ENCODE data around the gene SERPINA3. TPM values are rescaled to one million over a fixed set of nuclear protein-coding genes. Genes with fewer than 3 reads are reported as not detected.

The SERPINA3 gene
- total and polyA plus RNA-seq, 8 donors = 1,011 to 4,136 (median 2,518) TPM

DNA sequence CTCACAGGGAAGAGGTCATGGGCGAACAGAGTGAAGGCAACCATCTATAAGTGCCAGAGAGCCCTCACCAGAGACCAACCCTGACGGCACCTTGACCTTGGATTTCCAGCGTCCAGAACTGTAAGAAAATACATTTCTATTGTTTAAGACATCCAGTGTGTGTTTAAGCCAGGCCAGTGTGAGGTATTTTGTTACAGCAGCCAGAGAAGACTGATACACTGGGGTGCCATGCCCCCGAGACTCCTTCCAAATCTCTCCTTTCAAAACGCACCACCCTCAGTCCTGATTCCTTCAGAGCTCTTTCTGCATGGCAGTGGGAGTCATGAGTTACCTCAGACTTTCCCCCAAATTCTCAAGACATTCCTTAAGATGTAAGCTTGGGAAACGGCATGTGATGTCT lies 33.5 kb upstream of the SERPINA3 start:
- no peak for DNase-seq
- TF ChIP-seq, protein P1, sequence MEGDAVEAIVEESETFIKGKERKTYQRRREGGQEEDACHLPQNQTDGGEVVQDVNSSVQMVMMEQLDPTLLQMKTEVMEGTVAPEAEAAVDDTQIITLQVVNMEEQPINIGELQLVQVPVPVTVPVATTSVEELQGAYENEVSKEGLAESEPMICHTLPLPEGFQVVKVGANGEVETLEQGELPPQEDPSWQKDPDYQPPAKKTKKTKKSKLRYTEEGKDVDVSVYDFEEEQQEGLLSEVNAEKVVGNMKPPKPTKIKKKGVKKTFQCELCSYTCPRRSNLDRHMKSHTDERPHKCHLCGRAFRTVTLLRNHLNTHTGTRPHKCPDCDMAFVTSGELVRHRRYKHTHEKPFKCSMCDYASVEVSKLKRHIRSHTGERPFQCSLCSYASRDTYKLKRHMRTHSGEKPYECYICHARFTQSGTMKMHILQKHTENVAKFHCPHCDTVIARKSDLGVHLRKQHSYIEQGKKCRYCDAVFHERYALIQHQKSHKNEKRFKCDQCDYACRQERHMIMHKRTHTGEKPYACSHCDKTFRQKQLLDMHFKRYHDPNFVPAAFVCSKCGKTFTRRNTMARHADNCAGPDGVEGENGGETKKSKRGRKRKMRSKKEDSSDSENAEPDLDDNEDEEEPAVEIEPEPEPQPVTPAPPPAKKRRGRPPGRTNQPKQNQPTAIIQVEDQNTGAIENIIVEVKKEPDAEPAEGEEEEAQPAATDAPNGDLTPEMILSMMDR (IDR thresholded peaks at IDR 0.05) = no peak
- Histone ChIP-seq H3K4me1 (peaks cover 23 to 43% (median 24%) of the 10 kb centered on the region in 3 donors), H3K36me3 (no peaks in the 10 kb centered on the region), H3K4me3 (no peak overlapping the region), H3K27ac (no peak overlapping the region), H3K27me3 (no peaks in the 10 kb centered on the region), H3K9me3 (no peaks in the 10 kb centered on the region)
- no peak for ATAC-seq
- 84% methylated on average over 6 of the region's 6 CpGs for WGBS, 2 donors
- no peak for FAIRE-seq
- intact Hi-C loops (cut with DNase I) = no loop called here

DNA sequence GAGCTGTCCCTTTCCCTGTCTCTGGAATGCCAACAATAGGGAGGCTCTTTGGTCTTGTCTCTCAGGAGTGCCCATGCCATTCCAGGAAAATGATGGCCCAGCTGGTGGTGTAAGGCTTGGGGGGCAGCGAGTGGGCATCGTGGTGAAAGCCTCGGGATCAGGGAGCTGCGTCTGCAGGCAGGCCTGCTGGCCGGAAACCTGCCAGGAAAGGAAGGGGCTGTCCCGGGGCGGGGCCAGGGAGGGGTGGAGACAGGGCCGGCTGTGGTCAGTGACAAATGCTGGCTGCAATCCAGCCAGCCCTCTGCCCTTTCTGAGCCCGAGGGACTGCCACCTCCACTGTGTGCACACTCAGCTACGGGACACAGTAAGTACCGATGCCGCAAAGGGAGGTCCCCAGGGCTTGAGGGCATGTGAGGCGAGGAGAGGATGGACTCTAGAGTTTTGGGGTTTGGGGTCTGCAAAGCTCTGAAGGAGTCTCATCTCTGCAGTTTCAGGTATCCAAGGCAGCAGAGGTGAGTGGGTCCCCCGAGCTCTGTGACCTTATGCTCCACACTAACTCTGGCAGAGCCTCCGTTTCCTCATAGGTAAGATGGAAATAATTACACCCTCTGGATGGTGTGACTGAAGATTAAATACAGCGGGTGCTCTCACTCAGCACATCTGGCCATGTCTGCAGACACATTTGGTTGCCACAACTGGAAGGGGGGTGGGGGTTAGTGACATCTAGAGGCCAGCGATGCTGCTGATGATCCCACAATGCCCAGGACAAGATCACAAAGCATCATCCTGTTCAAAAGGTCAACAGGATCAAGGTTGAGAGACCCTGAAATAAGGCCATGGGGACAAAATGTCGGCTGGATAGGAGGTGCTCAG lies 30.8 kb upstream of the SERPINA3 start, which contains the start of gene SERPINA5:
TSS of gene SERPINA5 (plus strand) at position 300 of the 873 bp plus-strand sequence. CDS start 5,937 bp downstream, outside the sequence.
- H3K27me3 ChIP-seq = no peaks in the 10 kb centered on the region
- ATAC-seq (peak; percentile 72 to 79 (median 78)), FAIRE-seq (no peak), DNase-seq (peak; percentile 78 to 91 (median 85))
- intact Hi-C loops (cut with DNase I) = no loop called here
- peak within 1 kb of the TSS in 3 of 4 donors; percentile 0 to 35 (median 32) for H3K4me3 ChIP-seq
- TF ChIP-seq, protein P1 (IDR thresholded peaks at IDR 0.05) = no peak
- 35 to 37% methylated on average over 18 of the region's 18 CpGs for WGBS, 2 donors
- peaks cover 4 to 26% (median 16%) of the 10 kb centered on the region in 3 donors for H3K4me1 ChIP-seq
- H3K36me3 ChIP-seq = no peaks in the 10 kb centered on the region
- no peaks in the 10 kb centered on the region for H3K9me3 ChIP-seq
- peak within 1 kb of the TSS; percentile 20 to 73 (median 70) for H3K27ac ChIP-seq

DNA sequence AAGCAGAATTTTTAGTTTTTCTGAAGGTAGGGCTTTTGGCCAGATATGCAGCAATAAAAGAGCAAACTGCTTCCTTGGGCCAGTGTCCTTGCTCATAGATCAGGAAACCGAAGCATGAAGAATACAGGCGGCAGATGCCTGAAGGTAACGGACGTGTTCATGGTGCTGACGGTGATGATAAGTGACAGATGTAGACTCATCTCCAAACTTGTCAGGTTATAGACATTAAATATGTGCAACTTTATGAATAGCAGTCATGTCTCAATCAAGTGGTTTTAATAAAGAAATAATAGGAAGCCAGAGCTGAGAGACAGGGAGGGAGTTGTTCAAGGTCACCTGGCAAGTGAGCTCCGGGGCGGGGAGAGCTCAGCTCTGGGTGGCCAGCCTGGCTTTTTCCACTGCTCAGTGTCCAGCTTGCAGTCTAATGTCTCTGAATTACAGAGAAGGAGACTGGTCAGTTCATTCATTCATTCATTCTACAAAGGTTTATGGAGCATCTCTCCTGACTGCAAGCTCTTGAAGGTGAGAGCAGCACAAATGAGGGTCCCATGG lies 29.9 kb upstream of the SERPINA3 start:
- peak in 3 of 6 donors; percentile 49 to 80 (median 51) for DNase-seq
- Histone ChIP-seq H3K27me3 (no peaks in the 10 kb centered on the region), H3K4me1 (peaks cover under 1 to 26% (median 14%) of the 10 kb centered on the region in 3 donors), H3K4me3 (peak overlapping the region in 3 of 4 donors; percentile 0 to 35 (median 32)), H3K9me3 (no peaks in the 10 kb centered on the region), H3K36me3 (no peaks in the 10 kb centered on the region), H3K27ac (peak overlapping the region; percentile 20 to 73 (median 70))
- peak; percentile 68 to 88 (median 82) for ATAC-seq
- TF ChIP-seq, protein P1 (IDR thresholded peaks at IDR 0.05) = no peak
- intact Hi-C loops (cut with DNase I) = no loop called here
- FAIRE-seq = no peak
- 13 to 21% methylated on average over 7 of the region's 7 CpGs for WGBS, 2 donors

DNA sequence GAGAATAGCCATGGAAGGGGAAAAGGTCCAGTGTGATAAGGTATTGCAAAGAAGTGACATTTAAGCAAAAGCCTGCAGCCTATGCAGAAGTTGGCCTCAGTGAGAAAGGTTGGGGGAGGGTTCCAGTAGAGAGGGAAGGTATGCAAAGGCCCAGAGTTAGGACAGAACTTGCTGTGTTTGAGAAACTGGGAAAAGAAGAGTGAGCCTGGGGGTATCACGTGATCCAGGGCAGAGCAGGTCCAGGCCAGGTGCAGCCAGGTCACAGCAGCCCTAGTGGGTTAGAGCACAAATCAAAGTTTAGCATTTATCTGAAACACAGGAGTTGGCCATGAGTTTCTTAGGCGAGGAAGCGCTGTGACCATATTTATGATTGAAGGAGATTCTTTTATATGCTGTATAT lies 29.3 kb upstream of the SERPINA3 start:
- Histone ChIP-seq H3K27ac (peak overlapping the region in 3 of 4 donors; percentile 34 to 73 (median 72)), H3K4me3 (peak overlapping the region in 2 of 4 donors; percentile 32 to 35), H3K36me3 (no peaks in the 10 kb centered on the region), H3K4me1 (peaks cover 0 to 26% (median 14%) of the 10 kb centered on the region in 3 donors), H3K9me3 (no peaks in the 10 kb centered on the region), H3K27me3 (no peaks in the 10 kb centered on the region)
- intact Hi-C loops (cut with DNase I) = no loop called here
- 54 to 57% methylated on average over 3 of the region's 3 CpGs for WGBS, 2 donors
- no peak for FAIRE-seq
- DNase-seq = no peak
- TF ChIP-seq, protein P1 (IDR thresholded peaks at IDR 0.05) = no peak
- peak; percentile 17 to 50 (median 25) for ATAC-seq

All from pancreas (tissue), 10 donors.